ENCODE data around the gene SCO2.
"Not testable (repeated sequence)": the region's sequence is repeated elsewhere in the genome, so short reads cannot be mapped to it uniquely, and the experiment has no call there.

SCO2 gene

DNA sequence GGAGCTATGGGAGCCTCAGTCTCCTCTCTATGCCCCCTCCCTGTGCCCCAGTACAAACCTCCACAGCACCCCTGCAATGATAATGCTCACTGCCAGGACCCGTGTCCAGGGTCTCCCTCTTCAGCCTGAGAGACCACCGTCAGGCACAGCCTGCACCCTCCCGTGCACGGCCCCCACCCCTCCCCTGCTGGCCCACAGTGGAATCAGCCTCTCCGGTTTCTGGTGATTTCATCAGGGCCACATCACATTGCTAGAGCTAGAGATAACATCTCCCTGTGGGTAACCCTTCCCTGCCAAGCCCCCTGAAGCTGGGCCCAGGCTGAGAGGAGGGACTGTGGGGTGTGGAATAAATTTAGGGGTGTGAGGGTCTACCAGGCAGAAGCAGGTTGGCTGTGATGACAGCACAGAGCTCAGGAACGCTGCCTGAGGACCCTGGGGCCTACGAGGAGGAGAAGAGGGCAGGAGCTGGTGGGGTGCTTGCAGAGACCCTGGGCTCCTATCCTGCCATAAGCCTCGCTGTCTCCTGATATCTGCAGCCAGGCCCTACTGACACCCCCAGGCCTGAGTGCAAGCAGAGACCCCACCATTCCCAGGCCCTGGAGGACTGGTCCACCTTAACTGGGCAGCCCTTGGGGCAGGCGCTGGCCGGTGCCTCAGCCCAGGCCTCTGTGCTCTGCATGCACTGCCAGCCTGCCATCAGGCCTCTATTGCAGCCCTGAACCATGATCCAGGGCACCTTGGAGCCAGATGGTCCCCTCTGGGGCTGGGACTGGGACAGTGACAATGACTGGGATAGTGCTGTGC lies 20.3 kb upstream of the SCO2 start, which contains the start of gene KLHDC7B:
Gene KLHDC7B (plus strand): TSS at position 378 of the 804 bp plus-strand sequence. CDS start 345 bp downstream, at position 723.
- in situ Hi-C loops (cut with MboI; ENCODE audit: low pct_unique_long_range_greater_than_20kb, low sequenced_read_pairs, unreplicated experiment), result no loop called here
- TF ChIP-seq, protein P1, sequence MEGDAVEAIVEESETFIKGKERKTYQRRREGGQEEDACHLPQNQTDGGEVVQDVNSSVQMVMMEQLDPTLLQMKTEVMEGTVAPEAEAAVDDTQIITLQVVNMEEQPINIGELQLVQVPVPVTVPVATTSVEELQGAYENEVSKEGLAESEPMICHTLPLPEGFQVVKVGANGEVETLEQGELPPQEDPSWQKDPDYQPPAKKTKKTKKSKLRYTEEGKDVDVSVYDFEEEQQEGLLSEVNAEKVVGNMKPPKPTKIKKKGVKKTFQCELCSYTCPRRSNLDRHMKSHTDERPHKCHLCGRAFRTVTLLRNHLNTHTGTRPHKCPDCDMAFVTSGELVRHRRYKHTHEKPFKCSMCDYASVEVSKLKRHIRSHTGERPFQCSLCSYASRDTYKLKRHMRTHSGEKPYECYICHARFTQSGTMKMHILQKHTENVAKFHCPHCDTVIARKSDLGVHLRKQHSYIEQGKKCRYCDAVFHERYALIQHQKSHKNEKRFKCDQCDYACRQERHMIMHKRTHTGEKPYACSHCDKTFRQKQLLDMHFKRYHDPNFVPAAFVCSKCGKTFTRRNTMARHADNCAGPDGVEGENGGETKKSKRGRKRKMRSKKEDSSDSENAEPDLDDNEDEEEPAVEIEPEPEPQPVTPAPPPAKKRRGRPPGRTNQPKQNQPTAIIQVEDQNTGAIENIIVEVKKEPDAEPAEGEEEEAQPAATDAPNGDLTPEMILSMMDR (IDR thresholded peaks at IDR 0.05; ENCODE audit: extremely low read depth, insufficient read depth, missing control alignments), result no peak
- DNase-seq (ENCODE audit: low spot score), result peak; percentile 49

DNA sequence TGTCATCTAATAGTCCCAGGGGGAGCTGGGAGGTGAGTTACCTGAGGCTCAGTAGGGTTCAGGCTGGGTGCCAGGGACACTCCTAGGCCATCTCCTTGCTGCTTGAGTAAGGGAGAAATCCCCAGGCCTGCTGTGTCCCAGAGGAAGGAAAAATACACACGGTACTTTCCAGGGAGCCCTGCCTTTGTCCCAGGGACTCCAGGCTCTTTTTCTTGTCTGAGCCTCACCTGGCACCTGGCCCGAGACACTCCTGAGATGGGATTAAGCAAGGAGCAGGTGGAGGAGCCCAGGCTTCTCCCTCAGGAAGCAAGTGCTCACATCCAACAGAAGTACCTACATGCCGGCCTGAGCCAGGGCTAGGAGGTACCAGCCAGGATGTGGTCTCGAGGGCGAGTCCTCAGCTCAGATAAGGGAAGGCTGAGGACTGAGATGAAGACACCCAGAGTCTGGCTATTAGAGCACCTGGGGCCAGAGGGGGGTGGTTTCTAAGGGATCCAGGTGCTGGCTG lies 19.4 kb upstream of the SCO2 start:
- in situ Hi-C loops (cut with MboI; ENCODE audit: low pct_unique_long_range_greater_than_20kb, low sequenced_read_pairs, unreplicated experiment), result no loop called here
- TF ChIP-seq, protein P1 (IDR thresholded peaks at IDR 0.05; ENCODE audit: extremely low read depth, insufficient read depth, missing control alignments), result no peak
- peak; percentile 44 for DNase-seq (ENCODE audit: low spot score)

DNA sequence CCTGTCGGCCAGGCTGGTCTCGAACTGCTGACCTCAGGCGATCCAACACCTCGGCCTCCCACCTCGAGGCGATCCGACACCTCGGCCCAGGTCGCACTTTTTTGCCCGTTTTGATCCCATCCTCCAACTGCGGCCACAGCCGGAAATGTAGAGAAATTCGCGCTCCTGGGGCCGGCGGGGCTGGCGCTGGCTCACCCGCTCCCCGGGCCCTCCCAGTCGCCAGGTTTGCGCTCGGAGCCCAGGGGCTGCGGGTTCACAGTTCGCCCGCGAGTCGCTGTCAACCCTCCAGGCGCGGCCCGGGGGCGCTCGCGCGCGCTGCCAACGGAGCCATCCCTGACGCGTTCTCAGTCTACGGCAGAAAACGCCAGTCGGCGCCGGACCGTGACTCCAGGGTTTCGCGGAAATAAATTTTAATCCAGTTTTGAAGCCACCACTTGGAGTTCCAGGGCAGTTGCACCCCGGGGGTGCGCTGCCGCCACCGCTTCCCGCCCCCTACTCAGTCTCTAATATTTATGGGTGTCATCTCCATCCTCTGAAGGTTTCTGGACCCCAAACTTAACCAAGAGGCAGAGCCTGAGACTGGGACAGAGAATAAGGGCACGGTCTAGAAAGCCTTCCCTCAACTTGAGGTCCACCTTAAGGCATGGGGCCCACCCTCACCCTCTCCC lies 18.8 kb upstream of the SCO2 start:
- TF ChIP-seq, protein P1 (IDR thresholded peaks at IDR 0.05; ENCODE audit: extremely low read depth, insufficient read depth, missing control alignments), result peak; percentile 64
- in situ Hi-C loops (cut with MboI; ENCODE audit: low pct_unique_long_range_greater_than_20kb, low sequenced_read_pairs, unreplicated experiment), result no loop called here
- DNase-seq (ENCODE audit: low spot score), result peak; percentile 87

DNA sequence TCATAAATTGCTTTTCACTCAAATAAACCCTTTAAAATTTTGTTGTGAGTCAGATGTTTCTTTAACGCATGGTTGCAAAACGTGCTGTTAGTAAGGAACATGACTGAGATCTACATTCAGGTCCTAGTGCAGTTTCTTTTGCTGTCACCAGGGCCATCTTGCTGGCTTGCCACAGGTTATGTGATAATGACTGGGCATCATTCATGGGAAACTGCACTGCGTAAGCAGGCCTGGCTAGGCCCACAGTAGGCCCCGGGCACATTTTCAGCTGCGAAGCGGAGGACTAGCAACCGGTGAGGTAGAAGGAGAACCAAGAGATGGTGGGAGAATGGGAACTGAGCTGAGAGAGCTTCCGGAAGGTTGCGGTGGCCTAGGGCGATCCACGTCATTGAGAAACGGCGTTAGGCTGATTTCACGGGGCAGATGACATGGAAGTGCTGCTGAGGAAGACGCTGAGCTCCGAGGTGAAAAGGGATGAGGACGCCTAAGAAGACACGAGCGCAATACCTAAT lies 17.1 kb upstream of the SCO2 start:
- TF ChIP-seq, protein P1 (IDR thresholded peaks at IDR 0.05; ENCODE audit: extremely low read depth, insufficient read depth, missing control alignments), result no peak
- DNase-seq (ENCODE audit: low spot score), result peak; percentile 81
- in situ Hi-C loops (cut with MboI; ENCODE audit: low pct_unique_long_range_greater_than_20kb, low sequenced_read_pairs, unreplicated experiment), result no loop called here

DNA sequence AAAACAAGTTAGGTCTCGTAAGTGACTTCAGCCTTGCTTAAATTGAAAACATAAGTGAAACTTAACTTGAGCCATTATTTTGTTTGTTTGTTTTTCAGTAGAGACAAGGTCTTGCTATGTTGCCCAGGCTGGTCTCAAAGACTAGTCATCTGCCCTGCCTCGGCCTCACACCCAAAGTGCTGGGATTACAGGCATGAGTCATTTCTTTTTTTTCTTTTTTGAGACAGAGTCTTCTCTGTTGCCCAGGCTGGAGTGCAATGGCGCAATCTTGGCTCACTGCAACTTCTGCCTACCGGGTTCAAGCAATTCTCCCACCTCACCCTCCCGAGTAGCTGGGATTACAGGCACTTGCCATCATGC lies 16.2 kb upstream of the SCO2 start:
- in situ Hi-C loops (cut with MboI; ENCODE audit: low pct_unique_long_range_greater_than_20kb, low sequenced_read_pairs, unreplicated experiment), result not testable (repeated sequence)
- peak; percentile 56 for DNase-seq (ENCODE audit: low spot score)

DNA sequence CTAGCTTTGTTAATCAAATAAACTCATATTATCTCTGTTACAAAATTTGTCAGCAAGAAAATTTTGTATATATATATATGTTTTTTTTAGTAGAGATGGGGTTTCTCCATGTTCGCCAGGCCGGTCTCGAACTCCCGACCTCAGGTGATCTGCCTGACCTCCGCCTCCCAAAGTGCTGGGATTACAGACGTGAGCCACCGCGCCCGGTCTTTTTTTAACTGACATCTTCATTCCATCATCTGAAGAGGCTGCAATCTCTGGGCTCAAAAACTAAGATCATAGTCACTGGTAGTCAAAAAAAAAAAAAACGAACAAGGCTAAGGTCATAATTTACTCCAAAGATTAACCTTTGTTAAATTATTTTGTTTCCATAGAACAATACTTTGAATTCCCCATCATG lies 15.0 kb upstream of the SCO2 start:
- DNase-seq (ENCODE audit: low spot score), result no peak
- in situ Hi-C loops (cut with MboI; ENCODE audit: low pct_unique_long_range_greater_than_20kb, low sequenced_read_pairs, unreplicated experiment), result no loop called here
- TF ChIP-seq, protein P1 (IDR thresholded peaks at IDR 0.05; ENCODE audit: extremely low read depth, insufficient read depth, missing control alignments), result no peak

DNA sequence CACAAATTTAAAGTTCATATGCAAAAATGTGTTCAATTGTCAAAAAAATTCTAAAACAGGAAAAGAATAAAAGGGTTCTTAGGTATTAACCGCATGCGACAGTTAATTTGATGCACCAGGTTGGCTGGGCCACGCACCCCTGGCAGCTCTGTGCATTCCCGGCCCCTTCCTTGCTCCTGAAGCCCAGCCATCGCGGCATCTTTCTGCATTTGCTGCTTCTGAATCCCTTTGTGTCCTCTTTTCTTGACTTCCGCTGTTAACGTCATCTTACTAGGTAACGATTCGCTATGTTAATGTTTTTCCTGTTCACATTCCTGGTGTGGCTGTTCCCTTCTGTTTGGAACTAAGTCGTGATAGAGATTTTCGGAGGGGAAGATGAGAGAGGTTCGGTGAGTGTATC lies 12.4 kb upstream of the SCO2 start:
- in situ Hi-C loops (cut with MboI; ENCODE audit: low pct_unique_long_range_greater_than_20kb, low sequenced_read_pairs, unreplicated experiment), result no loop called here
- TF ChIP-seq, protein P1 (IDR thresholded peaks at IDR 0.05; ENCODE audit: extremely low read depth, insufficient read depth, missing control alignments), result no peak
- DNase-seq (ENCODE audit: low spot score), result no peak

Measured in GM13977 (cell line).